Measurements from ENCODE around the gene ERICH6B.
"Not testable (repeated sequence)": the region's sequence is repeated elsewhere in the genome, so short reads cannot be mapped to it uniquely, and the experiment has no call there.

Gene ERICH6B

GRCh38 chr13:45615501-45616101 is at the start of gene ERICH6B:
TSS of gene ERICH6B (minus strand) at chr13:45615739. CDS start at chr13:45597005, 18,734 bp downstream.
- no peaks in the 10 kb centered on the region for H3K9me3 ChIP-seq (ENCODE audit: insufficient read depth, low read depth, low read length)
- no peak within 1 kb of the TSS for H3K27ac ChIP-seq (ENCODE audit: low read length)
- H3K4me3 ChIP-seq (ENCODE audit: low read length): peak within 1 kb of the TSS; percentile 66
- H3K27me3 ChIP-seq (ENCODE audit: insufficient read depth, low read length): peaks cover 21% of the 10 kb centered on the region
- H3K36me3 ChIP-seq (ENCODE audit: insufficient read depth, low read depth, low read length): no peaks in the 10 kb centered on the region
- peaks cover 5% of the 10 kb centered on the region; the same call in 1 of the 2 replicates for H3K4me1 ChIP-seq (ENCODE audit: insufficient read depth, low read length)
- H3K9ac ChIP-seq (ENCODE audit: low read depth, low read length): peak within 1 kb of the TSS; percentile 36; the same call in 1 of the 2 replicates

- H3K27ac ChIP-seq (ENCODE audit: low read length); H3K9ac ChIP-seq (ENCODE audit: low read depth, low read length); H3K27me3 ChIP-seq (ENCODE audit: insufficient read depth, low read length); H3K9me3 ChIP-seq (ENCODE audit: insufficient read depth, low read depth, low read length); H3K36me3 ChIP-seq (ENCODE audit: insufficient read depth, low read depth, low read length); H3K4me3 ChIP-seq (ENCODE audit: low read length); H3K4me1 ChIP-seq (ENCODE audit: insufficient read depth, low read length): not testable (repeated sequence)
These were observed 47.4 kb upstream of the ERICH6B start for GRCh38 chr13:45662903-45663302.

DNA sequence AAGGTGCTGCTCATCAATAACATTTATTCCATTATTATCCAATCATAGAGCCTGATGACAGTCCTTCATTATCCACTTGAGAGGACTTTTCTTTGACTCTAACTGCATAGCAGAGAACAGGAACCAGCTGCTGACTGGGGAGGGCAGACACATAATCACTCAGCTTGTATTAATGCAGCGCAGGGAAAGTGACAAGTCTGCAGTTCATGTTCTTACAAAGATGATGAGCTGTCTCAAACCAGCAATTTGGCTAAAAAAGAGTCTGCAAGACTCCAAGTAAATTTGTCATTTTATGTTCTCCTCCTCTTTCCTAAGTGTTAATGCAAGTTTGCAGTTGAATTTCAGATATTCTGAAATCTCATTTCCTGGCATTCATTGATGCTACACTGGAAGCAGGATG is 46.6 kb upstream of the ERICH6B start:
- H3K4me1 ChIP-seq (ENCODE audit: insufficient read depth, low read length): no peaks in the 10 kb centered on the region

GRCh38 chr13:45660458-45660857 is 44.9 kb upstream of the ERICH6B start:
- H3K36me3 ChIP-seq (ENCODE audit: insufficient read depth, low read depth, low read length); H3K4me1 ChIP-seq (ENCODE audit: insufficient read depth, low read length); H3K9ac ChIP-seq (ENCODE audit: low read depth, low read length); H3K27ac ChIP-seq (ENCODE audit: low read length); H3K4me3 ChIP-seq (ENCODE audit: low read length); H3K9me3 ChIP-seq (ENCODE audit: insufficient read depth, low read depth, low read length); H3K27me3 ChIP-seq (ENCODE audit: insufficient read depth, low read length): not testable (repeated sequence)

More for the DNA sequence above, 46.6 kb upstream of the ERICH6B start:
- no peaks in the 10 kb centered on the region for H3K27me3 ChIP-seq (ENCODE audit: insufficient read depth, low read length)
- no peak overlapping the region for H3K27ac ChIP-seq (ENCODE audit: low read length)
- no peak overlapping the region for H3K4me3 ChIP-seq (ENCODE audit: low read length)
- no peaks in the 10 kb centered on the region for H3K36me3 ChIP-seq (ENCODE audit: insufficient read depth, low read depth, low read length)
- H3K9ac ChIP-seq (ENCODE audit: low read depth, low read length): no peak overlapping the region
- H3K9me3 ChIP-seq (ENCODE audit: insufficient read depth, low read depth, low read length): no peaks in the 10 kb centered on the region

GRCh38 chr13:45659536-45659935 is 44.0 kb upstream of the ERICH6B start:
- Histone ChIP-seq H3K9me3 (ENCODE audit: insufficient read depth, low read depth, low read length) (no peaks in the 10 kb centered on the region), H3K27me3 (ENCODE audit: insufficient read depth, low read length) (no peaks in the 10 kb centered on the region), H3K9ac (ENCODE audit: low read depth, low read length) (no peak overlapping the region), H3K27ac (ENCODE audit: low read length) (no peak overlapping the region), H3K4me1 (ENCODE audit: insufficient read depth, low read length) (no peaks in the 10 kb centered on the region), H3K4me3 (ENCODE audit: low read length) (no peak overlapping the region), H3K36me3 (ENCODE audit: insufficient read depth, low read depth, low read length) (no peaks in the 10 kb centered on the region)

DNA sequence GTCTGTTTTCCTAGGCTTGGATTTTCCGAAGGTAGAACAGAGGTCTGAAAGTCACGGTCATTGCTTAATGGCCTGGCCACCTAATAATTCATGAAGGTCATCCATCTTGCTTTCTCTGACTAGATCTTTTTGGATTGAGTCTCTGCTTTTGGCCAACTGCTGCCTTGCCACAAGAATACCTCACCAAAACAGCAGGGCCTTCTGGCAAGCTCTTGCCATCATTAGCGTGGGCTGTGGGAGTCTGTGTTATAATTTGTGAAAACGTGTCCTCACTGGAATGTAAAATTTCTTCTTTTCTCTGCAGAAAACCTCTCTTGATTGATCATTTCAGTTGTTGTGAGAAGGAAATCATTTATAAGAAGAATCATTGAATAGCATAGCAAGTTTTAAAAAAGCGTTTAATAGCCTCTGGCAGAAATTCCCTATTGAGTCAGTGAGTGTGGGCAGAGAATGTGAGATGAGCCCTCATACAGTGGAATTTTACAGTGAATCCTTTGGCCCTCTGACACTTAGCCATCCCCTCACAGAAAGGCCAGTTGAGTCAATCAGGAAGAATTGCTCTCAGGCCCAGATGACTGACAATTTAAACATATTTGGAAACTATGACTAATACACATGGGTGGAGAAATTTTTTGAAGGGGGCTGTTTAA is 43.2 kb upstream of the ERICH6B start:
- Histone ChIP-seq H3K36me3 (ENCODE audit: insufficient read depth, low read depth, low read length) (no peaks in the 10 kb centered on the region), H3K9ac (ENCODE audit: low read depth, low read length) (no peak overlapping the region), H3K9me3 (ENCODE audit: insufficient read depth, low read depth, low read length) (no peaks in the 10 kb centered on the region), H3K27ac (ENCODE audit: low read length) (no peak overlapping the region), H3K27me3 (ENCODE audit: insufficient read depth, low read length) (no peaks in the 10 kb centered on the region), H3K4me3 (ENCODE audit: low read length) (no peak overlapping the region), H3K4me1 (ENCODE audit: insufficient read depth, low read length) (no peaks in the 10 kb centered on the region)

GRCh38 chr13:45654633-45655349 is 39.3 kb upstream of the ERICH6B start:
- Histone ChIP-seq H3K27me3 (ENCODE audit: insufficient read depth, low read length) (no peaks in the 10 kb centered on the region), H3K9me3 (ENCODE audit: insufficient read depth, low read depth, low read length) (no peaks in the 10 kb centered on the region), H3K4me1 (ENCODE audit: insufficient read depth, low read length) (no peaks in the 10 kb centered on the region)

DNA sequence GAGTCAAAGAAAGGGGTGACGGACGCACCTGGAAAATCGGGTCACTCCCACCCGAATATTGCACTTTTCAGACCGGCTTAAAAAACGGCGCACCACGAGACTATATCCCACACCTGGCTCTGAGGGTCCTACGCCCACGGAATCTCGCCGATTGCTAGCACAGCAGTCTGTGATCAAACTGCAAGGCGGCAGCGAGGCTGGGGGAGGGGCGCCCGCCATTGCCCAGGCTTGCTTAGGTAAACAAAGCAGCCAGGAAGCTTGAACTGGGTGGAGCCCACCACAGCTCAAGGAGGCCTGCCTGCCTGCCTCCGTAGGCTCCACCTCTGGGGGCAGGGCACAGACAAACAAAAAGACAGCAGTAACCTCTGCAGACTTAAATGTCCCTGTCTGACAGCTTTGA is 29.7 kb upstream of the ERICH6B start:
- not testable (repeated sequence) for H3K27me3 ChIP-seq (ENCODE audit: insufficient read depth, low read length); H3K9ac ChIP-seq (ENCODE audit: low read depth, low read length); H3K4me3 ChIP-seq (ENCODE audit: low read length); H3K4me1 ChIP-seq (ENCODE audit: insufficient read depth, low read length); H3K36me3 ChIP-seq (ENCODE audit: insufficient read depth, low read depth, low read length); H3K27ac ChIP-seq (ENCODE audit: low read length)
- peaks cover 38% of the 10 kb centered on the region for H3K9me3 ChIP-seq (ENCODE audit: insufficient read depth, low read depth, low read length)

More at GRCh38 chr13:45654633-45655349, 39.3 kb upstream of the ERICH6B start:
- Histone ChIP-seq H3K36me3 (ENCODE audit: insufficient read depth, low read depth, low read length) (no peaks in the 10 kb centered on the region), H3K4me3 (ENCODE audit: low read length) (no peak overlapping the region), H3K27ac (ENCODE audit: low read length) (no peak overlapping the region), H3K9ac (ENCODE audit: low read depth, low read length) (no peak overlapping the region)

GRCh38 chr13:45642159-45642558 is 26.6 kb upstream of the ERICH6B start:
- not testable (repeated sequence) for H3K4me1 ChIP-seq (ENCODE audit: insufficient read depth, low read length); H3K9ac ChIP-seq (ENCODE audit: low read depth, low read length); H3K4me3 ChIP-seq (ENCODE audit: low read length); H3K27ac ChIP-seq (ENCODE audit: low read length); H3K36me3 ChIP-seq (ENCODE audit: insufficient read depth, low read depth, low read length); H3K27me3 ChIP-seq (ENCODE audit: insufficient read depth, low read length)
- H3K9me3 ChIP-seq (ENCODE audit: insufficient read depth, low read depth, low read length): peaks cover 38% of the 10 kb centered on the region

GRCh38 chr13:45635291-45635690 is 19.8 kb upstream of the ERICH6B start:
- H3K9ac ChIP-seq (ENCODE audit: low read depth, low read length); H3K36me3 ChIP-seq (ENCODE audit: insufficient read depth, low read depth, low read length); H3K9me3 ChIP-seq (ENCODE audit: insufficient read depth, low read depth, low read length); H3K27ac ChIP-seq (ENCODE audit: low read length); H3K4me3 ChIP-seq (ENCODE audit: low read length); H3K27me3 ChIP-seq (ENCODE audit: insufficient read depth, low read length); H3K4me1 ChIP-seq (ENCODE audit: insufficient read depth, low read length): not testable (repeated sequence)

DNA sequence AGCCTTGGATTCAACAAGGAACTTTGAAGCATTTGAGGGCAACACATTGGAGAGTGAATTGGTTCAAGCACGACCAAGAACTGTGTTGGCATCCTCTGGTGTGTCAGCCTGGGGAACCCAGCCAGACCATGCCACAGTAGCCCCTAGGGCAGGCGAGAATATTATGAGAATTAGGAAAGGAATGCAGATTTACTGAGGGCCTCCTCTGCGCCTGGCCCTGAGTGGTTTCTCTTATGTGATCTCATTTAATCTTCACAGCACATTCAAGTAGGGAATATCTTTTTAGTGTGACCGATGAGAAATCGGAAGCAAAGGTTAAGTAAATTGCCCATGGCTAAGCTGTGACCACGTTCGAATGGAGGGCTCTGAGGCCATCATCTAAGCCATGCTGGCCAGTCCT is 15.3 kb upstream of the ERICH6B start:
- H3K27me3 ChIP-seq (ENCODE audit: insufficient read depth, low read length): no peaks in the 10 kb centered on the region
- no peaks in the 10 kb centered on the region for H3K36me3 ChIP-seq (ENCODE audit: insufficient read depth, low read depth, low read length)
- no peak overlapping the region for H3K9ac ChIP-seq (ENCODE audit: low read depth, low read length)
- H3K4me1 ChIP-seq (ENCODE audit: insufficient read depth, low read length): peaks cover 19% of the 10 kb centered on the region; the same call in 1 of the 2 replicates
- H3K27ac ChIP-seq (ENCODE audit: low read length): no peak overlapping the region
- no peak overlapping the region for H3K4me3 ChIP-seq (ENCODE audit: low read length)
- no peaks in the 10 kb centered on the region for H3K9me3 ChIP-seq (ENCODE audit: insufficient read depth, low read depth, low read length)

GRCh38 chr13:45629940-45630339 is 14.4 kb upstream of the ERICH6B start:
- no peaks in the 10 kb centered on the region for H3K27me3 ChIP-seq (ENCODE audit: insufficient read depth, low read length)
- H3K4me3 ChIP-seq (ENCODE audit: low read length): no peak overlapping the region
- no peaks in the 10 kb centered on the region for H3K9me3 ChIP-seq (ENCODE audit: insufficient read depth, low read depth, low read length)
- H3K36me3 ChIP-seq (ENCODE audit: insufficient read depth, low read depth, low read length): no peaks in the 10 kb centered on the region
- no peak overlapping the region for H3K27ac ChIP-seq (ENCODE audit: low read length)
- H3K9ac ChIP-seq (ENCODE audit: low read depth, low read length): no peak overlapping the region
- H3K4me1 ChIP-seq (ENCODE audit: insufficient read depth, low read length): peaks cover 19% of the 10 kb centered on the region; the same call in 1 of the 2 replicates

Data from iPS-20b (cell line).